Activated CD4-positive, alpha-beta T cell treated with anti-CD3 and anti-CD28 coated beads for 24 hours (primary cell): ENCODE measurements around the gene EXD1.

Experiments used
- DNase-seq, 2 donors: peaks; one replicate each; pipeline ENCODE4 v3.0.0-alpha.2; 2020; ENCODE audit warnings: low read depth in 2 of 2

EXD1 gene

DNA sequence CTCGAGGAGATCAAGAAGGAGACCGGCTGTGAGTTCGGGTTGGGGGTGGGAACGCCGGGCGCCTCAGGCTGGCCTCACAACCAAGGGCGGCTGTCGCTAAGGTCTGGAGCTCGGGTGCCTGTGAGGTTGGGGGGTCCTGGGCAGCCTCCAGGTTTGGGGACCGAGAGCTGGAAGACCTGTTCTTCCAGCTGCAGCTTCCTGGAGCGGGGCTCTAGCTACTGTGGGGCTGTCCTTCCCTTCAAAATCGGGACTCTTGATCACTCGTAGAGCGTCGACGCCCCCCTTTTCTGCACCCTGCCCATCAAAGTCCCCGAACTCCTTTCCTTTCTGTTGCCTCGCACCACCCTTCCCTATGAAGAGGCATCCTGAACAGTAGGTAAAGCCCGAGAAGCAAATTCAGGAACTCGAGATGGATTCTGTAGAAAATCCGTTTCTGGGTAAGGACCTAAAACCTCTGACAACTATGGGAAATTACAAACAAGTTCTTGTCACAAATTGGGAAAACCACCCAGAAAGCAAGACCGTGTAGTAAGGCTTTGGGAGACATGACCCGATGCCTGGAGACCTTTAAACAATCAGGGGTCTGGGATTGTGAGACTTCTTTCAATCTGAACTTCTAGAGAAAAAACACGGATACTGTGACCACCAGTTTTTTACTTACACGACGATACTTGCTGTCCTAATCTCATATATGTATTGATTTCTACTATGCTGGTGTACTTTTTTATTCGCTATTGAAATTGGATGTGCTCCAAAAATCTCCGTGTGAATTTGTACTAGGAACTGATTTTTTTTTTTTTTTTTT is 1.1 kb upstream of the EXD1 start:
- DNase-seq, result no peak

DNA sequence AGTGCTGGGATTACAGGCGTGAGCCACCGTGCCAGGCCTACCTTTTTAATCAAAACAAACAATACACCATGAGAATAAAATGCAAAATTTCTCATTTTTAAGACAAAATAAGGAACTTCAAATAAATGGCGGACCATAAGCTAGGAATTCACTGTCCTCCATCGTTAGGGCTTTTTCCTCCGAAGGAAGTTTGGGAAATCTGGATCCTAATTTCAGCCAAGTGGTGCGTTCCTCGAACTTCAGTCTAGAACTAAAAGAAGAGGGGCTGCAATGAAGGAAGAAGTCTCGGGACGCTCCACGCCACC is 260 bp downstream of the EXD1 start:
- DNase-seq, result no peak

DNA sequence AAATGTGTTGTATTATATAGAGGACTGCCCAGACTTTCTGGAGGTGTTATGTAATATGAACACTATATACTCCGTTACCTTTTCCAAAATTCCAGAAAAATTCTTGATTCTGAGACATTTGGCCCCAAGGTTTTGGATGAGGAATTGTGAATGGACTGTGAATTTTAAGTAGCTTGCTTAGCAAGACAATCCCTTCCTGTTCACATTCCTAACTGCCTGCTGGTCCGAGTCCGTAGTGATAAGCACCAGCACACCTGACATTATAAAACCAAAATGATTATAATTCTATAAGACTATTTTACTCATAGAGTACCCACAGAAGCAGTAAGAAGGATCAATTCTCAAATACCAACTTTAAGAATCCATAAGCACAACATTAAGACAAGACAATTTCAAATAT is 11.2 kb downstream of the EXD1 start:
- DNase-seq, result no peak

DNA sequence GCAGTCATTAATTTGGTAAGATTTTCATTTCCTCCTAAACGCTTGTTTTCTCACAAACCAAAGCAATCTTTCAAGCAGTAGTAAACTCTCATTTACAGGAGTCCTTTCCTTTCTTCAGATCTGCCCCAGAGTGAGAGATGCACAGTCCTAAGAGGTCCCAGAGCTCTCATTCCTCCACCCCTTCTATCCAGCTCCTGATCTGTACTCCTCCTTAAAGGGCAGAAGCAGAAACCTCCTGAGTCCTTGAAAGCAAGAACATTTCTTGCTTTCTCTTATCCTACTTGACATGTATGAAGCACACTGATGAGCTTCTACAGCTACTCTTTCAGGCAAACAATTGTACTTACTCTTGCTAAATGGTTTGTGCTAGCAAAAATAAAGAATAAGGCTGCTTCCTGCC is 11.7 kb downstream of the EXD1 start:
- no peak for DNase-seq

DNA sequence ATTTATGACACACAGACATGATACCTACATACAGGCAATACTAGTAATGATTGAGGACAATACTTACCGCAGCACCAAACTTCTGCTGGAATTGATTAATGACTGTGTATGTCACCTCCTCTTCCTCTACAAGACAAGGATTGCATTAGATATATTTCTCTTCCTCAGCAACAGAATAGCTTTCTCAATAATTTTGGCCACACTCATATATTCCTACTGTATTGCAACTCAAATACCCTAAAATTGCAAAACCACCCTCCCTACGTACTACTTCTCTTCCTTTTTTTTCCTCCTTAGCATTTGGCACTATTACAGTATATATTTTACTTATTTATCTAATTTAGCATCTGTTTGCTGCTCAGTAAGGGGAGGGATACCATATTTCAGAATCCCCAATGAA is 14.8 kb downstream of the EXD1 start:
- DNase-seq, result no peak

DNA sequence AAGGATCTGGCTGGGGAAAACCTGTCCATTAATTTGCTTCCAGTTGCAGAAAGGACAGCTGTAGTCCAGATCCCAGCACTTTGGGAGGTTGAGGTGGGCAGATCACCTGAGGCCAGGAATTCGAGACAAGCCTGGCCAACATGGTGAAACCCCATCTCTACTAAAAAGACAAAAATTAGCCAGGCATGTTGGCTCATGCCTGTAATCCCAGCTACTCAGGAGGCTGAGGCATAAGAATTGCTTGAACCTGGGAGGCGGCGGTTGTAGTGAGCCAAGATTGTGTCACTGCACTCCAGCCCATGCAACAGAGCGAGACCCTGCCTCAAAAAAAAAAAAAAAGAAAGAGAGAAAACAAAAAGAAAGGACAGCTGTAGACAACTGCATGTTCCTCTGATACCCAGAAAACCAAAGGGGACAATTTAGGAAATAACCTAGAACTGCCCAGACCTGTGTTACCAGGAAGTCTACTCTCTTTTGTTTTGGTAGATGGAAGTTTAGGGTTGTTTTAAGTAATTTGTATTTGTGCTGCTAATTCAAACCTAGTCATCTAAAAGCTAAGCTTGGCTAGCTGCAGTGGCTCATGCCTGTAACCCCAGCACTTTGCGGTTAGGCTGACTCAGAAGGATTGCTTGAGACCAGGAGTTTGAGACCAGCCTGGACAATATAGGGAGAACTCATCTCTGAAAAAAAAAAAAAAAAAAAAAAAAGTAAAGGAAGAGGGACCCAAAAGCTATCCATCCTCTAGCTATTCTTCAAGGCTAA is 22.7 kb downstream of the EXD1 start:
- no peak for DNase-seq

DNA sequence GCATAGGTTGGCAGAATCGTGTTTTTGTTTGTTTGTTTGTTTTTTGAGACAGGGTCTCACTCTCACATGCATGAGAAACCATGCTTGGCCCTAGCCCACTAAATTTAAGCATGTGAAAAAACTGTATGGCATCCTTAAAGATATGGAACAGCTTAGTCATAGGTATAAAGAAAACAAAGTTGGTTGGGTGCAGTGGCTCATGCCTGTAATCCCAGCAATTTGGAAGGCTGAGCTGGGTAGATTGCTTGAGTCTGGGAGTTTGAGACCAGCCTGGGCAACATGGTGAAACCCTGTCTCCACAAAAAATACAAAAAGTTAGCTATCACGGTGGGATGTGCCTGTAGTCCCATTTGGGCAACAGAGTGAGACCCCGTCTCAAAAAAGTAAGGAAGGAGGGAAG is 25.2 kb downstream of the EXD1 start:
- DNase-seq, result no peak

DNA sequence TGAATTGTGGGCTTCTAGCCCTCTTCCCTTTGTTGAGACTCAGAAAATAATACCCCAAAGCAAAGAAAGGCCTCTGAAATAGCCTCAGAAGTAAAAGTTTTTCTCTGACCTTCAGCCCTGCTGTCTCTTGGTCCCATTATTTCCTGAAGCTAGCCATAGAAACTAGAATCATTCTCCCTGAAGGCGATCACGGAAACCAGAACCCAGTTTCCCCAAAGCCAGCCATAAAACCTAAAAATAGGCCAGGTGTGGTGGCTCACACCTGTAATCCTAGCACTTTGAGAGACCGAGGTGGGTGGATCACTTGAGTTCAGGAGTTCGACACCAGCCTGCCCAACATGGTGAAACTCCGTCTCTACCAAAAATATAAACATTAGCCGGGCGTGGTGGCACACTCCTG is 27.2 kb downstream of the EXD1 start:
- no peak for DNase-seq

DNA sequence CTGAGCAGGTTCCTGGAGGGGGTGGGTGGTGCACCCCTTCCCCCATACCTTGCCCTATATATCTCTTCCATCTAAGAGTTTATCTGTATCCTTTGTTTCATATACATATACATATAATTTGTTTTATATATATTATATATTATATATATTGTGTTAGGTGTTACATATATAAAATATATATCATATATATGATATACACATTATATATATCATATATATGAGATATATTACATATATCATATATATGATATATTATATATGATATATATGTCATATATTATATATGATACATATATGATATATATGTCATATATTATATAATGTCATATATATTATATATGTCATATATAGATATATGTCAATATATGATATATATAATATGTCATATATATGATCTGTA is 31.1 kb downstream of the EXD1 start:
- no peak for DNase-seq

DNA sequence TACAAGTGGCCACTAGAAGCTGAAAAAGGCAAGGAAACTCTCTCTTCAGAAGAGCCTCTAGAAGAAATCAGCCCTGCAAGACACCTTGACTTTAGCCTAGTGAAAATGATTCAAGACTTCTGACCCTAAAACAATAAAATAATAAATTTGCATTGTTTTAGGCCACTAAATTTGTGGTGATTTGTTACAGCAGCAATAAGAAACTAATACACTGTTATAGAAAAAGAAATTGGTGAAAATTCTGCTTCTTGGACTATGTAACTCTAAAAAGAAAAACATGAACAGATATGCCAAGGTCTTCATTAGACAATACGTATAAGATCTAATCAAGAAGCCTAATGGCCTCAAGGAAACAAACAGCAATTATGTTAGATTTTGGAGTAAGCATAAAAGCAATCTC is 36.1 kb downstream of the EXD1 start:
- no peak for DNase-seq

DNA sequence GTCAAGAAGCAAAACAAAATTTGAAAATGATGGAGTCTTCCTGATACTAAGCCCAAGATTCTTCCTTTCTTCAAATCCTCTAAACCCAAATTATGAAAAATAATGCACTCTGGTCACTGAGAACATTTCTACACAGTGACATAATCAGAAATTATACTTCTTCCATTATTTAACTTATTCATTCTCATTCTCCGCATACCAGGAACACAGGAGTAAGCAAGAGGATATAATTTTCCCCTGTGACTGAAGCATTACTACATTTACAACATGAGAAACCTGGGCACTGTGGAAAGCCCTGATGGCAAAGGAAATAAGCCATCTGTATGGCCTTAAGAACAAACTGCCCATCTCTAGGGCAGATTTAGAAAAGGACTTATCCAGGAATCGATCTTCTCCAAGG is 47.0 kb downstream of the EXD1 start:
- no peak for DNase-seq

DNA sequence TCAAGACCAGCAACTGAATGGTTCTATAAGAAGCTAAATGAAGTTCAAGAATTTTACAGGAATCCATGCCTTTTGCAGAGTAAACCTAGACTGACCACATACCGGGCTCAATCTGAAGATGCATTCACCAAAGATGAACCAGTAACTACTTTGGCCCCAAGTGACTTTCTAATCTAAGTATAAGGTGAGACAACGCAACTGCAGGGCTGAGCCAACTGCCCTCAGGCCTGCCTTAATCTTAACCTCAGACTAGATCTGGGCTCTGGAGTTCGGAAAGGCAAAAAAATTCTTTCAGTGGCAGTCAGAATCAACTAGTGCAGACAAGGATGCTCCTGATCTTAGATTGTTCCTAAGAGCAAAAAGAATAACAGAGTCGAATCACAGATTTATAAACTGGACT is 48.3 kb downstream of the EXD1 start:
- DNase-seq, result no peak

DNA sequence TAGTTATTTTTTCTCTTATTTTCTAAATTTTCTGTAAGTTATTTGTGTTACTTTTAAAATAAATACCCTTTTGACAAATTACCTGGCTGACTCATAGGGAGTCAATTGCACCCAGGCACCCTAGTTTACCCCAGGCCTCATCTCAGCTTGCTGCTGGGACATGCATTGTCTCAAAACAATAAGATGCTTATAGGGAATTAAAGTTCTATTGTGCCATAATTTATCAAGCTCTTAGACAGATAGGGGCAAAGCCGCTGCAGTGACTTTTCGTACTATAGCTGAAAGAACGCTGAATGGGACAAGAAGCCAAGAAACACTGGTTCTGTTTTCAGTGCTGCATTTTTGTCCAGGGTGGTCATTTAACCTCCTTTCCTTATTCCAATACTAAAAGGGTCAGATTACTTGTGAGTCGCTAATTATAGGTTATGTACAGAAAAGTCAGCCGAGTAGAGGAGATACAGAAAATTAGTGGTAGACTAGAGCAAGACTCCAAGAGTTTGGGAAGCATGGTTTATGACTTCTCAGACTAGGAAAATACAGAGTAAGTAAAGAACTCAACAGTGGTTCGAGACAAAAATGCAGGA is 50.3 kb downstream of the EXD1 start:
- no peak for DNase-seq

DNA sequence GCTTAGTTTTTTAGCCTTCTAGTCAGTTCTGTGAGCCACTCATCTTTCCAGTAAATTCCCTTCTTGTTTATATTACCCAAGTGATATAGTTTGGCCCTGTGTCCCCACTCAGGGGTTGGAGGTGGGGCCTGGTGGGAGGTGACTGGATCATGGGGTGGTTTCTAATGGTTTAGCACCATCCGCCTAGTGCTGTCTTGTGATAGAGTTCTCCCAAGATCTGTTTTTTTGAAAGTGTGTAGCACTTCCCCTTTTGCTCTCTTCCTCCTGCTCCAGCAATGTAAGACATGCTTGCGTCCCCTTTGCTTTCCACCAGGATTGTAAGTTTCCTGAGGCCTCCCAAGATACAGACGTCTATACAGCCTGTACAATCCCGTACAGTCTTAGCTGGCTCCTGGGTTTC is 60.8 kb downstream of the EXD1 start:
- DNase-seq, result no peak

DNA sequence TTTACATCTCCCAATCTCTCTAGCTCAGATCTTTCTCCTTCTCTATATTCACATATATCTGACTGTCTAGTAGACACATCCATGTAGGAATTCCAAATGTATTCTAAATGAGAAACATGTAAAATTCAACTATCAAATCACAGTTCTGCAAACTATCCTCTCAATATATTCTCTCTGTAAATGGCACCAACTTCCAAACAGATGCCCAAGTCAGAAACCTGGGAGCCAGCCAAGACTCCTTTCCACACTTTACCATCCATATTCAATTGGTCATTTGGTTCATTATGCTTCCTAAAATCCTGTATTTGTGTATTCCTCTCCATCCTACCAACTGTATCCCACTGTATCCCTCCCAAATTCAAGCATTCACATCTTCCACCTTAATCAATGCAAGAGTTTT is 61.5 kb downstream of the EXD1 start:
- DNase-seq, result no peak

DNA sequence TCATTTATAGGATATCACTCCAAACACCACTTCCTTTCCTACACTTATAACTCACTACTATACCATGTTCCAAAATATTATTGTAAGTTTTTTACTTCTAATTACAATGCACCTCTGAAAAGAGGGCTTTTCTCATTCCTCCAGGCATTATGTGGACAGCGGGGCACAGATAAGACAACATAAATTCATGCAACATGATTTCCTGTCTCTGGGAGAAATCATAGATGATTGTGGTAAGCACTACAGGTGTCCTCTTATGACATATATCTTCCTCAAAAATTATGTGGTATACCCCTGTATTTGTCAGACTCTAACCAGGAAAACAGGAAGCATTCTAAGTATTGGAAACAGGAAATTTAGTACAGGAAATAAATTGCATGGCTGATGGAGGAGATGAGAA is 68.8 kb downstream of the EXD1 start:
- no peak for DNase-seq

DNA sequence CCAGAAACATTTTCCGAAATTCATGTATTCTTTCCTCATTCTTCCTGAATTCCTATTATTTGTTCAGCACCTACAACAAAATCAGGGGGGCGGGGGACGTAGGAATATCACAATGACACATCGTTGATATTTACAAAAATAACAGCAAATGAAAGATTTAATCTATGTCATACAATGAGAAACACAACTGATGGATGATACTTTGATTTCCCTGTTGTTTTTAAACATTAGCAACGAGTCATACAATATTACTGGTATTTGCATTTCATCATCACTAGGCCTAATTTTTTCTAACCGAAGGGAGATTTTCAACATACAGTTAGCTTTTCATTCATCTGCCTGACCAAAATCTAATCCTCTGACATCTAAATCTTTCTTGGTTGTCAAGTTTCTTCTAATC is 69.2 kb downstream of the EXD1 start:
- no peak for DNase-seq

DNA sequence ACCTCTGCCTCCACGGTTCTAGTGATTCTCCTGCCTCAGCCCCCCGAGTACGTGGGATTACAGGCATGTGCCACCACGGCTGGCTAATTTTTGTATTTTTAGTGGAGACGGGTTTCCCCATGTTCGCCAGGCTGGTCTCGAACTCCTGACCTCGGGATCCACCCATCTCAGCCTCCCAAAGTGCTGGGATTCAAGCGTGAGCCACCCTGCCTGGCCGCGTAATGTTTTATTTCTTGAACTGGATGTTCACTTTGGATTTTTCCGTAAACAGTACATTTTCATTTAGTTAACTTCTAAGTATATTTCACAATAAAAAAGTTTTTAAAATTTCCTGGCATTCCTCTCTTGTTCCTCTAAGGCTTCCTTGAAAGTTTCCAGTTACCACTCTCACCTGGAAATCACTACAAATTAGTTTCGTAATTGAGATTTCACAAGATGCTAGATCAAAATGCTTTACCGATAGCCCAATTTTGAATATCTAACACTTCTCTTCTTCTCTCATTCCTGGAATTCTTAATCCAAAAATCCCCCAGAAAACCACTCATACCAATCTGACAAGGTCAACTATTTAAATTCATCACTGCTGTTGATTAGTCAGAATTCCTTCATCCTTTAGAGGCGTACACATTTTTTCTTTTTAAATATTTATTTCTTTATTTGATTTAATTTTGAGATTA is 69.8 kb downstream of the EXD1 start:
- DNase-seq, result no peak

DNA sequence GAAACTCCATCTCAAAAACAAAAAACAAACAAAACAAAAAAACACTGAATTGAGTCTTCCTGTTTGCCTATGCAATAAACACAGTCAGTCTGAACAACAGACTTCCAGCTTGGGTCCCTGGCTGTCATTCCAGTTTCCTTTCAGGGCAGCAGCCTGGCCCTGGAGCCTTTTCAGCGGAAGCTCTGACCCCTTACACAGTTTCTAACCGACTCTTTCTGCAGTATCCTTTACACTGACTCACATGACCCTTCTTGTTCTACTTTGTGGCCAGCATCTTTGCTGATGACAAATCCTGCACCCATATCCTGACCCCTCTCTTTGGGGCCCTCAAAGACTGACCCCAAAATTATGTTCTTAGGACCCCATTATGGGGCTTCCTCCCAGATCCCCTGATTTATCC is 76.1 kb downstream of the EXD1 start:
- no peak for DNase-seq

DNA sequence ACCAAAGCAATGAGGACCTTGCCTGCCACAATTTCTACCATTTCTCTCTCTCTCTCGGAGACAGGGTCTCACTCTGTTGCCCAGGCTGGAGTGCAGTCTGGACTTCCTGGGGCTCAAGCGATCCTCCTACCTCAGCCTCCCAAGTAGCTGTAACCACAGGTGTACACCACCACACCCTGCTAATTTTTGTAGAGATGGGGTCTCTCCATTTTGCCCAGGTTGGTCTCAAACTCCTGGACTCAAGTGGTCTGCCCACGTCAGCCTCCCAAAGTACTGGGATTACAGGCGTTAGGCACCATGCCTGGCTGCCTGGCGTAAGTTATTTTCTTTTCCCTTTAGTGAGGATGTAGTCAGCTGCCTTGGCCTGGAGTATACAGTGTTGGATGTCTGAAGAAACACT is 76.8 kb downstream of the EXD1 start:
- no peak for DNase-seq

DNA sequence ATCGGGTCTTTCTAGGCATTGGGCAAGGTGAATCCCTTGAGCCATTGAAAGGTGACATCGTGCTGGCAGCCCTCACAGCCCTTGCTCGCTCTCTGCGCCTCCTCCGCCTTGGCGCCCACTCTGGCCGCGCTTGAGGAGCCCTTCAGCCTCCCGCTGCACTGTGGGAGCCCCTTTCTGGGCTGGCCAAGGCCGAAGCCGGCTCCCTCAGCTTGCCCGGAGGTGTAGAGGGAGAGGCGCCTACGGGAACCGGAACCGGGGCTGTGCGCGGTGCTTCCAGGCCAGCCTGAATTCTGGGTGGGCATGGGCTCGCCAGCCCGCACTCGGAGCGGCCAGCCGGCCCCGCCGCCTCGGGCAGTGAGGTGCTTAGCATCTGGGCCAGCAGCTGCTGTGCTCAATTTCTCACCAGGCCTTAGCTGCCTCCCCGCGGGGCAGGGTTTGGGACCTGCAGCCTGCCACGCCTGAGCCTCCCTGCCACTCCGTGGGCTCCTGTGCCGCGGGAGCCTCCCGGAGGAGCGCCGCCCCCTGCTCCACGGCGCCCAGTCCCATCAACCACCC is 79.0 kb downstream of the EXD1 start:
- DNase-seq, result no peak

DNA sequence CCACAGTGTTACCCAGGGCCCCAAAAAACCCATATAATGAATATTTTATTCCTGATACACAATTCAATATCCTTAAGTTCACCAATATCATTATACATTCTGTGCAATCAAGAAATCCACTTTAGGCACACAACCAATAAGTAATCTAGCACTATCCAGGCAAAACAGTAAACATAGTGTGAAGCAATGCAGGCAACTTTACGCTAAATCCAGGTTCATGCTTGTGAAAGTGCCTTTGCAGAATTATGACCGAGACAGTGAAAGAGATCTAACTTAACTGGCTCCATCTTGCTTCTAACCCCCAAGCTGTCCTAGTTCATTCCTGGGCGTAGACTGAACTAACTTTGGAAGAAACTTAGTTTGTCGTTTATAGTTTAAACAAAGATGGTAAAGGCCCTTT is 80.3 kb downstream of the EXD1 start:
- DNase-seq, result no peak

DNA sequence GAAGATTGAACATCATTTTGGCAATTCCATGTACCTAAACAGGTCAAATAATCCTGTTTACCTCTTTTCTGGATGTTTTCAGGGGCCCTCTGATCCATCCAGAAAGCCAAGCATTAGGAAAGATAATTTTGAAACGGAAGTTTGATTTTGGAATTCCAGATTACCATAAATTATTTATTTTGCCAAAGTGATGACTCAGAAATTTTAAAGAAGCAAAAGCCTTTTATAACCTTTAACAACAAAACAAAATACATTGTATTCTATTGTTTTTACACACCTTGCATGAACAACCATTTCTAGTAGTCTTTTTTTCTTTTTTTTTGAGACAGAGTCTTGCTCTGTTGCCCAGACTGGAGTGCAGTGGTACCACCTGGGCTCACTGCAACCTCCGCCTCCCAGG is 82.5 kb downstream of the EXD1 start:
- DNase-seq, result no peak
